HG02571 (cell line): ENCODE measurements around the gene MYOD1.

Source experiments
- ATAC-seq: cut with Tn5 transposase; IDR thresholded peaks from one replicate; pipeline ENCODE4 v1.9.1; 2021; ENCODE audit warnings: mild to moderate bottlenecking, moderate library complexity; ENCODE audit not compliant: unreplicated experiment

The MYOD1 gene

DNA sequence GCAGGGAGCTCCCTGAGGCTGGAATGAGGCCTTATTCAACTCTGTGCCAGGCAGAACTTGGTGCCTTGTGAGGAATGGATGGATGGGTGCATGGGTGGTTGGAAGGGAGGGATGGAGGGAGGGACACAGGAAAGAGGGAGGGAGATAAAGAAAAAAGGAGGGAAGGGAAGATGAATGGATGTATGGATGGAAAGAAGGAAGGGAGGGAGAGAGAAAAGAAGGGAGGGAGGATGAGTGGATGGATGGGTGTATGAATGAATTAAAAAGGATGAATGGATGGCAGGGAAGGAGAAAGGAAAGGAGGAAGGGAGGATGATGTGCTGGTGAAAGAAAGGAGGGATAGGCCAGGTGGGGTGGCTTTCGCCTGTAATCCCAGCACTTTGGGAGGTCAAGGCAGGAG lies 49.8 kb downstream of the MYOD1 start:
- no peak for ATAC-seq

- ATAC-seq: no peak
Observed at GRCh38 chr11:17770048-17770652, 50.8 kb downstream of the MYOD1 start.

DNA sequence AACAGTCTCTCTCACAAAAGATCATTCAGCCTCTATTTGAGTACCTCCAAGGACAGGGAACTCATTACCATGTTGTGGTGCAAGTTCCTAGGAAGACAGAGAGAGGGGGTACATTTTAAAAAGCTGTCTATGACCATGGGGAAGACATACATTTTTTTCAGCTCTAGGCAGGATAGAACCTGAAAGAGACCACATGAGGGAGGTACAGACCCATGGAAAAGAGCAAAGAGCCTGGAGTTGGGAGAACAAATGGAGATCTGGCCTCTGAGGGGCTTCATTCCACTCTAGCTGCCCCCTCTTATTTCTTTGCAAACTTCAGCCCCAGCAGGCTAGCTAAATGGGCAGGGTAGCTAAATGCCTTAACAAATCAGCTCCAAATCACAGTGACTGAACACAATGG lies 51.5 kb downstream of the MYOD1 start:
- no peak for ATAC-seq

- no peak for ATAC-seq
Observed at GRCh38 chr11:17771415-17771814, 52.0 kb downstream of the MYOD1 start.
